IMR-90 (cell line): ENCODE results near the gene C11orf68. TPM values are rescaled to one million over a fixed set of nuclear protein-coding genes. Genes with fewer than 3 reads are reported as not detected.

ENCODE experiments used
- ATAC-seq: fragments of 200-7000 bp; cut with Tn5 transposase; 2 replicates; pipeline ENCODE4 v1.9.1; 2020; ENCODE audit warnings: low read depth, mild to moderate bottlenecking, moderate library complexity
- BruUV-seq: library from RNA; stranded (reverse); fragments of 400-500 nt; replicated peaks from 2 replicates; lab custom pipeline; 2021; lab: Mats Ljungman, UMichigan
- CTCF ChIA-PET: fragments of 300-600 bp; formaldehyde crosslinking; extraction: SDS; loops from one replicate; lab custom pipeline; 2021; ENCODE audit warnings: antibody characterized with exemption; lab: Yijun Ruan, JAX
- POLR2A ChIA-PET: fragments of 300-600 bp; sonication (Branson Sonifier 250); formaldehyde crosslinking; loops from one replicate; lab custom pipeline; 2022; ENCODE audit warnings: antibody characterized with exemption; ENCODE audit not compliant: unreplicated experiment; lab: Charles Lee
- DNase-seq: peaks from one replicate; pipeline ENCODE4 v3.0.0; 2013
- H2AFZ ChIP-seq: replicated peaks from 2 replicates; pipeline ENCODE3; 2013; ENCODE audit warnings: low read length, mild to moderate bottlenecking; ENCODE audit not compliant: poor library complexity
- H2AK5ac ChIP-seq: 2 replicates; pipeline ENCODE4 v1.6.1; 2013; ENCODE audit warnings: low read depth, low read length, inconsistent platforms
- H2AK9ac ChIP-seq: replicated peaks from 2 replicates; pipeline ENCODE3; 2013; ENCODE audit warnings: mild to moderate bottlenecking, low read depth, low read length, moderate library complexity; ENCODE audit not compliant: poor library complexity
- H2BK120ac ChIP-seq: 2 replicates; pipeline ENCODE4 v1.6.1; 2013; ENCODE audit warnings: low read depth, low read length, inconsistent platforms
- H2BK15ac ChIP-seq: 3 replicates; pipeline ENCODE4 v1.6.1; 2013; ENCODE audit warnings: low read depth, low read length, inconsistent platforms
- H2BK20ac ChIP-seq: 2 replicates; pipeline ENCODE4 v1.6.1; 2013; ENCODE audit warnings: low read depth, mild to moderate bottlenecking, inconsistent platforms, low read length, moderate library complexity
- H2BK5ac ChIP-seq: 2 replicates; pipeline ENCODE4 v1.6.1; 2013; ENCODE audit warnings: mild to moderate bottlenecking, low read depth, low read length, inconsistent platforms; ENCODE audit not compliant: poor library complexity, severe bottlenecking
- H3K14ac ChIP-seq: replicated peaks from 2 replicates; pipeline ENCODE4 v1.6.1; 2013; ENCODE audit warnings: low read depth, low read length, inconsistent platforms
- H3K18ac ChIP-seq: 2 replicates; pipeline ENCODE4 v1.6.1; 2013; ENCODE audit warnings: low read depth, low read length, control low read depth
- H3K23ac ChIP-seq: 2 replicates; pipeline ENCODE4 v1.6.1; 2013; ENCODE audit warnings: low read depth, low read length, inconsistent platforms
- H3K27ac ChIP-seq: 2 replicates; pipeline ENCODE4 v1.5.1; 2013; ENCODE audit warnings: mild to moderate bottlenecking, control low read depth, low read length; ENCODE audit not compliant: insufficient read depth
- H3K27me3 ChIP-seq: 2 replicates; pipeline ENCODE4 v1.6.1; 2013; ENCODE audit warnings: low read length; ENCODE audit not compliant: control insufficient read depth, insufficient read depth
- H3K36me3 ChIP-seq: 2 replicates; pipeline ENCODE4 v1.6.1; 2013; ENCODE audit warnings: low read length, mixed read lengths; ENCODE audit not compliant: control insufficient read depth, insufficient read depth
- H3K4ac ChIP-seq: 2 replicates; pipeline ENCODE4 v1.6.1; 2013; ENCODE audit warnings: low read depth, low read length, inconsistent platforms
- H3K4me1 ChIP-seq: 2 replicates; pipeline ENCODE4 v1.6.1; 2013; ENCODE audit warnings: low read length, mixed read lengths; ENCODE audit not compliant: control insufficient read depth, insufficient read depth
- H3K4me2 ChIP-seq: 2 replicates; pipeline ENCODE4 v1.6.1; 2013; ENCODE audit warnings: low read depth, mild to moderate bottlenecking, control low read depth, low read length, moderate library complexity
- H3K4me3 ChIP-seq: 2 replicates; pipeline ENCODE4 v1.5.1; 2013; ENCODE audit warnings: low read depth, mild to moderate bottlenecking, control low read depth, low read length, moderate library complexity; ENCODE audit not compliant: insufficient read depth
- H3K56ac ChIP-seq: 2 replicates; pipeline ENCODE4 v1.6.1; 2013; ENCODE audit warnings: low read length, inconsistent platforms; ENCODE audit not compliant: insufficient read depth; ENCODE audit errors: extremely low read depth
- H3K79me1 ChIP-seq, 2 experiments: 2 replicates each; pipeline ENCODE4 v1.6.1; 2013; ENCODE audit warnings: low read length in 2 of 2, inconsistent platforms in 1 of 2, low read depth in 1 of 2
- H3K9ac ChIP-seq: 2 replicates; pipeline ENCODE4 v1.6.1; 2013; ENCODE audit warnings: low read depth, low read length, control low read depth
- H3K9me1 ChIP-seq: 2 replicates; pipeline ENCODE4 v1.6.1; 2013; ENCODE audit warnings: low read length, inconsistent platforms; ENCODE audit not compliant: insufficient read depth
- H3K9me3 ChIP-seq: 2 replicates; pipeline ENCODE4 v1.6.1; 2013; ENCODE audit warnings: low read length; ENCODE audit not compliant: control insufficient read depth, insufficient read depth
- H4K20me1 ChIP-seq: 2 replicates; pipeline ENCODE4 v1.6.1; 2013; ENCODE audit warnings: low read length, inconsistent platforms; ENCODE audit not compliant: insufficient read depth
- H4K5ac ChIP-seq: 2 replicates; pipeline ENCODE4 v1.6.1; 2013; ENCODE audit warnings: mild to moderate bottlenecking, low read depth, low read length, control low read depth
- H4K8ac ChIP-seq, 2 experiments: 2 replicates each; pipeline ENCODE4 v1.6.1; 2013; ENCODE audit warnings: low read depth in 2 of 2, low read length in 2 of 2, control low read depth in 1 of 2, inconsistent platforms in 1 of 2
- H4K91ac ChIP-seq: 2 replicates; pipeline ENCODE4 v1.6.1; 2013; ENCODE audit warnings: low read depth, low read length, inconsistent platforms; ENCODE audit not compliant: insufficient read depth
- BHLHE40 ChIP-seq: fragments of 150-350 bp; IDR thresholded peaks from 2 replicates; pipeline ENCODE4 v1.6.1; 2016; ENCODE audit warnings: mild to moderate bottlenecking, low read depth, low read length
- CHD1 ChIP-seq: IDR thresholded peaks from 2 replicates; pipeline ENCODE4 v1.6.1; 2012; ENCODE audit warnings: low read depth, low read length, improper control_type of control experiment
- SMC3 ChIP-seq: fragments of 150-350 bp; IDR thresholded peaks from 2 replicates; pipeline ENCODE4 v1.6.1; 2016; ENCODE audit warnings: low read depth, mild to moderate bottlenecking, antibody characterized with exemption, low read length, moderate library complexity
- WGBS, 2 experiments: methylation state at CpG; one replicate each; pipeline versions ENCODE4 v1.1.5 to v1.1.7; 2013; ENCODE audit warnings: missing lambda C conversion rate in 2 of 2; ENCODE audit not compliant: insufficient read length in 1 of 2; ENCODE audit errors: extremely low coverage in 2 of 2; 5-methylcytosine and 5-hydroxymethylcytosine counted together
- dilution Hi-C: fragments of 300-500 bp; cut with HindIII; formaldehyde crosslinking; loops from one replicate; pipeline ENCODE4 v1.14.3; 2018; ENCODE audit warnings: low sequenced_read_pairs; ENCODE audit not compliant: unreplicated experiment
- in situ Hi-C: fragments of 300-500 bp; cut with MboI; formaldehyde crosslinking; loops from 3 replicates; pipeline ENCODE4 v1.14.3; 2019; ENCODE audit warnings: low sequenced_read_pairs, inconsistent platforms, mixed read lengths
- intact Hi-C: fragments of 100-400 bp; cut with micrococcal nuclease; formaldehyde crosslinking; loops from 2 replicates; pipeline ENCODE4 v1.10.0; 2022
- polyA plus RNA-seq, 3 experiments: library from polyadenylated mRNA; depleted of rRNA; stranded (reverse); fragments of >200 nt; gene quantifications; 2 replicates each; pipeline ENCODE4 v1.2.3, GENCODE V29; 2012; ENCODE audit warnings: low replicate concordance in 1 of 3
- total RNA-seq: library from RNA; depleted of rRNA; stranded (reverse); fragments of >200 nt; gene quantifications from 2 replicates; pipeline ENCODE4 v1.2.3, GENCODE V29; 2012

Gene C11orf68
- total and polyA plus RNA-seq, 2 of the 4 experiments (the other 2 are of a cell fraction) = 20.3 to 104 TPM

- TF ChIP-seq BHLHE40 (no peak), CHD1 (no peak), SMC3 (no peak)
Measured at GRCh38 chr11:65883786-65884715, 34.8 kb downstream of the C11orf68 start (continued).

- in situ Hi-C loops = loop anchor here (5.0 kb wide), 1 partner anchor 104 kb away; no protein-coding TSS in a partner anchor
- peaks cover 9 to 52% of the 10 kb centered on the region in 2 experiments for H3K79me1 ChIP-seq
- DNase-seq (no peak), ATAC-seq (no peak)
- H2BK20ac ChIP-seq = no peak overlapping the region
- no TSS peak for BruUV-seq
- H3K4me3 ChIP-seq = no peak overlapping the region
- no peak overlapping the region for H4K8ac ChIP-seq
- TF ChIP-seq CHD1 = no peak
- intact Hi-C loops = no loop called here
- no peak overlapping the region for H3K14ac ChIP-seq
- ChIA-PET CTCF (no interaction called here), POLR2A (no interaction called here)
- no peak overlapping the region for H3K9ac ChIP-seq
- WGBS, 2 experiments = 94% methylated on average over 6 of the region's 13 CpGs; no CpG with 5 or more reads in 1 of the 2 experiments
- H2BK120ac ChIP-seq = no peak overlapping the region
- dilution Hi-C loops = no loop called here
- no peak overlapping the region for H3K56ac ChIP-seq
- no peak overlapping the region for H3K4me2 ChIP-seq
- H2AK9ac ChIP-seq = no peak overlapping the region
- H2AFZ ChIP-seq = no peak overlapping the region
- no peaks in the 10 kb centered on the region for H3K27me3 ChIP-seq
- no peaks in the 10 kb centered on the region for H3K9me3 ChIP-seq
- H3K27ac ChIP-seq = no peak overlapping the region
- no peak overlapping the region for H4K5ac ChIP-seq
- peaks cover 8% of the 10 kb centered on the region for H3K9me1 ChIP-seq
- no peak overlapping the region for H3K18ac ChIP-seq
- no peak overlapping the region for H2AK5ac ChIP-seq
- H3K4me1 ChIP-seq = peaks cover 2% of the 10 kb centered on the region
- H3K23ac ChIP-seq = no peak overlapping the region
- H4K20me1 ChIP-seq = peaks cover 18% of the 10 kb centered on the region; the same call in 1 of the 2 replicates
- no peak overlapping the region for H4K91ac ChIP-seq
- H3K36me3 ChIP-seq = peaks cover 40% of the 10 kb centered on the region
- H3K4ac ChIP-seq = no peak overlapping the region
- H2BK5ac ChIP-seq = no peak overlapping the region
- H2BK15ac ChIP-seq = no peak overlapping the region
Measured at GRCh38 chr11:65883058-65883761, 35.7 kb downstream of the C11orf68 start.
